GM06990 (cell line): ENCODE measurements around the gene CERS6.

Experiments used
- DNase-seq: peaks from one replicate; pipeline ENCODE4 v3.0.0-alpha.2; 2011; ENCODE audit not compliant: insufficient read length; ENCODE audit errors: extremely low read depth
- H3K27me3 ChIP-seq: replicated peaks from 2 replicates; pipeline ENCODE4 v1.6.0; 2011; ENCODE audit warnings: low read length; ENCODE audit not compliant: control insufficient read depth, insufficient read depth
- H3K36me3 ChIP-seq: 2 replicates; pipeline ENCODE4 v1.5.1; 2011; ENCODE audit warnings: low read length; ENCODE audit not compliant: control insufficient read depth, insufficient read depth
- H3K4me3 ChIP-seq: replicated peaks from 2 replicates; pipeline ENCODE4 v1.5.1; 2011; ENCODE audit warnings: low read depth, mild to moderate bottlenecking, control low read depth, low read length
- TF ChIP-seq, protein P1 (sequence below): IDR thresholded peaks from 2 replicates; pipeline ENCODE4 v1.5.1; 2011; ENCODE audit warnings: low read length, control low read depth, mild to moderate bottlenecking, inconsistent platforms; ENCODE audit not compliant: insufficient read depth, poor library complexity, severe bottlenecking

CERS6 gene

DNA sequence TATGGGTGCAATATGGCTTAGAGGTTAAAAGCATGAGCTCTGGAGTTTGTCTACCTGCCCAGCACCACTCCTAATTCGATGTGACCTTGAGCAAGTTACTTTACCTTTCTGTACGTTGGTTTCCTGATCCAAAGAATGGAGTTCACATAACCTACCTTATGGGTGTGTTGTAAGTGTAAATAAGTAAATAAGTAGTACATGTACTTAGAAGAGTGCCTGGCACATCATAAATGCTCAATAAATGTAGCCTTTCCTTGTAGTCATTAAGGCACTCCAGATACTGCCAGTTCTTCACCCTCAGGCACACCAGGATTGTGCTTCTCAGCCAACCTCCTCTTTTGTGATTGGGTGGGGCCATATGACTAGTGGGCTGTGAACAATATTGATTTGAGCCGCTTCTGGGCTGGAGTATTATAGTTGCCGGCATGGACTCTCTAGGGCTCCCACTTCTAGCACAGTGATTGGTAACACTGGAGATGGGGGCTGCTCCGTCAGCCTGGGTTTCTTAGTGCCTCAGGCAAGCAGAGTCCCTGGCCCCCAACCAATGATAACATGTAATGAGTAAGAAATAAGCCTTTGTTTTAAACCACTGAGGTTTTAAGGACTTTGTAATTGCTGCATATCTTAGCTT is 244.7 kb downstream of the CERS6 start:
- Histone ChIP-seq H3K4me3 (no peak overlapping the region), H3K27me3 (no peaks in the 10 kb centered on the region), H3K36me3 (peaks cover 2% of the 10 kb centered on the region; the same call in 1 of the 2 replicates)
- TF ChIP-seq, protein P1, sequence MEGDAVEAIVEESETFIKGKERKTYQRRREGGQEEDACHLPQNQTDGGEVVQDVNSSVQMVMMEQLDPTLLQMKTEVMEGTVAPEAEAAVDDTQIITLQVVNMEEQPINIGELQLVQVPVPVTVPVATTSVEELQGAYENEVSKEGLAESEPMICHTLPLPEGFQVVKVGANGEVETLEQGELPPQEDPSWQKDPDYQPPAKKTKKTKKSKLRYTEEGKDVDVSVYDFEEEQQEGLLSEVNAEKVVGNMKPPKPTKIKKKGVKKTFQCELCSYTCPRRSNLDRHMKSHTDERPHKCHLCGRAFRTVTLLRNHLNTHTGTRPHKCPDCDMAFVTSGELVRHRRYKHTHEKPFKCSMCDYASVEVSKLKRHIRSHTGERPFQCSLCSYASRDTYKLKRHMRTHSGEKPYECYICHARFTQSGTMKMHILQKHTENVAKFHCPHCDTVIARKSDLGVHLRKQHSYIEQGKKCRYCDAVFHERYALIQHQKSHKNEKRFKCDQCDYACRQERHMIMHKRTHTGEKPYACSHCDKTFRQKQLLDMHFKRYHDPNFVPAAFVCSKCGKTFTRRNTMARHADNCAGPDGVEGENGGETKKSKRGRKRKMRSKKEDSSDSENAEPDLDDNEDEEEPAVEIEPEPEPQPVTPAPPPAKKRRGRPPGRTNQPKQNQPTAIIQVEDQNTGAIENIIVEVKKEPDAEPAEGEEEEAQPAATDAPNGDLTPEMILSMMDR = no peak
- DNase-seq = no peak

DNA sequence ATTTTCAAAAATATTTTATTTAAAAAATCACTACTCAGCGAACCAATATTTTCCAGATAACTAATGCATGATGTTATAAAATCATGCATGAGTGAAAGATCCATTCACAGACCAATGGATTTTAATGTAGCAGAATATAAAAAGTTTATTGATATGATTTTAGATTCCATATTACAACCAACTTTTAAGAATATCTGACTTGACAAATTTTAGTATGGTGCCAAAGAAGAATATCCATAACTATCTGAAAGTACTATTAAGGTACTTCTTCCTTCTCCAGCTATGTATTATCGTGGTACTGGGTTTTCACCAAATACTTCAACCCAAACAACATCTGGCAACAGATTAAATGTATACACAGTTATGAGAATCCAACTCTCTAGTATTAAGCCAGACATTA is 246.5 kb downstream of the CERS6 start:
- Histone ChIP-seq H3K4me3 (no peak overlapping the region), H3K36me3 (no peaks in the 10 kb centered on the region), H3K27me3 (no peaks in the 10 kb centered on the region)
- DNase-seq = no peak
- TF ChIP-seq, protein P1 = no peak

DNA sequence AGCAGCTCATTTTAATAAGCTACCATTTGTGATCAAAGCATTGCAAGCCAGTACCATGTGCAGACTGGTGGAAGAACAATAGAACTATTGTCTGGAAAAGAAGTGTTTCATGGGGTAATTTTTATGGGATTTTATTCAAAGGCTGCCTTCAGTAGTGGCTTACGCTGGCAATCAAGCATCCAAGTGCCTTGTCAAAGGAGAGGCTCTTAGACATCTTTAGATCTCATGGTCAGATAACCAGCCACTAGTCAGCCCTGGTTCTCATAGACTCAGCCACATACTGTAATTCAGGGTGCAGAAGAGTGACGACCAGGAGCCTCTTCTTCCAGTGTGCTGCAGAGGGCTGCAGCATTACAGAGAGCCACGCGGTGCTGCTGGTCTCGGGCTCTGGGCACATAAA is 247.9 kb downstream of the CERS6 start:
- no peak for DNase-seq
- TF ChIP-seq, protein P1 = no peak
- Histone ChIP-seq H3K27me3 (no peaks in the 10 kb centered on the region), H3K36me3 (no peaks in the 10 kb centered on the region), H3K4me3 (no peak overlapping the region)

DNA sequence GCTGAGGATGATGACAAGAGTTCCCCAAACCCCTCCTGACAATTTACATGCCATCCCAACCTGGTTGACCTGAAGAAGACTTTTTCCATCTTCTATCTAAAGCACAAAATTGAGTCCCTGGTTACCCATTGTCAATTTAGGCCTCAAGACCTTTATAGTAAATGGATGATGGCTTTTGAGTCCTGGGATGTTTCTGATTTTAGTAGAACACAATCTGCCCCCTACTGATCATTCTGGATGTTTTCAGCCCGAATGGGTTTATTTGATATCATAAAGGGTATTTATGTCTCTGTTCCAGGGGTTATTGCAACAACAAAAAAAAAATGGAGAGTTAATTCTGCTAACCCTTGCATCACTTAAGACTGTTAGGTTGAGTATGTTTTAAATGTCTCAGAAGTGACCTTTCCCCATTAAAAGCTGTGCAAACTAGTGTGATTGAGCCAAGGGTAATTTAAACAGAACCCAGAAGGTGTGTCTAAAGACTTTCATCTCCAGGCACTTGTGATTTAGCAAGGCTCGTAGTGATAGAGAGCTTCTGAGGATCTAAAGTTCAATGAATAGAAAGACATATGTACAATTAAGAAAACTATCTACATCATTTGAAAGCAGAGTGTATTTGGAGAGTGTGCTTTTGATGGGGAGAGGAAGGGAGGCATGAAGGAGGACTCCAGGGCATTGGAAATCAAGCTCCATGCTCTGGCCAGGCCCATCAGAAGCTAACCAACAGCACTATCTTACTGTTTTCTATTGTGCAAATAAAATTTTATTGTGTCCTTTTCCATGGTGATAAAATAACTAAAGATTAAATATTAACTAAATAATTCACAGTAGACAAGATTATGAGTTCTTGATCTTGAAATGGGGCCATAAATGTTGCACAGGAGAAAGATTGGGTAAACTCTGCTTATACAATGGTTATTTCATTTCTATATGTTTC is 249.7 kb downstream of the CERS6 start:
- TF ChIP-seq, protein P1 = peak; percentile 33
- no peaks in the 10 kb centered on the region for H3K36me3 ChIP-seq
- no peaks in the 10 kb centered on the region for H3K27me3 ChIP-seq
- DNase-seq = no peak
- H3K4me3 ChIP-seq = no peak overlapping the region

DNA sequence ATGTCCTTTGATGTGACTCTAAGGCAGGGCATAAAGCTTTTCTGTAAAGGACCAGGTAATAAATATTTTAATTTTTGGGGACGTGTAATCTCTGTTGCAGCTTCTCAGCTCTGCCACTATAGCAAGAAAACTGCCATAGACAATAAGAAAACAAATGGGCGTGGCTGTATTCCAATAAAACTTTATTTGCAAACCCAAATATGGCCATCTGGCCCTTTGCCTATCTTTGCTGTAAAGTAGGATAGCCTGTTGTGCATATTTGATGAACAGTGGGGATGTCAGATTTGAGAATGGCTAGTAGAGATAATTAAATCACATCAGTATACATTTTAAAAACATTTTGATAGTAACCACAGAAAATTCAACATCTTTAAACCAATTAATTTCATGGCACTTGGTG is 250.7 kb downstream of the CERS6 start:
- DNase-seq = no peak
- H3K27me3 ChIP-seq = no peaks in the 10 kb centered on the region
- H3K36me3 ChIP-seq = no peaks in the 10 kb centered on the region
- H3K4me3 ChIP-seq = no peak overlapping the region
- TF ChIP-seq, protein P1 = no peak
